Measurements from ENCODE around the gene EXOC6B.

The EXOC6B gene

DNA sequence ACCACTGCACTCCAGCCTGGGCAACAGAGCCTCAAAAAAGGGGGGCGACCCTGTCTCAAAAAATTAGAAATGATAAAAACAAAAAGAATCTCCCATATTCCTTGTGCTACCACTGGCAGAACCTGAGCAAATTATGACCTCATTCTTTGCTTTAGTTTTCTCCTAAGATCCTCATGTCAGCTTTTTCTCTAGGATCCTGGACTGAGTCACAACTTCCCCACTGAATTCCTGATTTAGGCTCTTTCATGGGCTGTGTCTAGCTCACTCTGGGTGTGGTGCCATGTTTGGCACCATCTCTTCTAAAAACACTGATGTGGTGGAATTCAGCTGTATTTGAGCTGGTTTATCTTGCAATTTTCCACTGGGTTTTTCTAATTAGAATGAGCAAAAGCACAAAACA is 37.1 kb downstream of the EXOC6B start:
- no peak for DNase-seq

DNA sequence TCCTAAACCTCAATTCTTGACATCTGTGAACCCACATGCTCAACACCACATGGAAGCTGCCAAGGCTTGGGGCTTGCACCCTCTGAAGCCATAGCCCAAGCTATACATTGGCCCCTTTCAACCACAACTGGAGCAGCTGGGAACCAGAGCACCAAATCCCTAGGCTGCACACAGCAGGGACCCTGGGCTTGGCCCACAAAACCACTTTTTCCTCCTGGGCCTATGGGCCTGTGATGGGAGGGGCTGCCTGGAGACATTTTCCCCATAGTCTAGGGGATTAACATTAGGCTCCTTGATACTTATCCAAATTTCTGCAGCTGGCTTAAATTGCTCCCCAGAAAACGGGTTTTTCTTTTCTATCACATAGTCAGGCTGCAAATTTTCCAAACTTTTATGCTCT is 40.3 kb downstream of the EXOC6B start:
- DNase-seq: no peak

DNA sequence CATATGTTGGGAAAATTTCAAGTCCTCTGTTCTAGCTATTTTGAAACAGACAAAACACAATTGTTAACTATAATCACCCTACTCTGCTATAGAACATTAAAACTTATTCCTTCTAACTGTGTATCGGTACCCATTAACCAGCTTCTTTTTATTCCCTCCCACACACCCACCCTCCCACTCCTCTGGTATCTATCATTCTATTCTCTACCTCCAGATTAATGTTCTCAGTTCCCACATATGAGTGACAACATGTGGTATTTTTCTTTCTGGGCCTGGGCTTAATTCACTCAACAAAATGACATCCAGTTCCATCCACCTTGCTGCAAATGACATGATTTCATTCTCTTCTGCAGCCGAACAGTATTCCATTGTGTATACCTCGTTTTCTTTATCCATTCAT is 43.3 kb downstream of the EXOC6B start:
- DNase-seq: no peak

DNA sequence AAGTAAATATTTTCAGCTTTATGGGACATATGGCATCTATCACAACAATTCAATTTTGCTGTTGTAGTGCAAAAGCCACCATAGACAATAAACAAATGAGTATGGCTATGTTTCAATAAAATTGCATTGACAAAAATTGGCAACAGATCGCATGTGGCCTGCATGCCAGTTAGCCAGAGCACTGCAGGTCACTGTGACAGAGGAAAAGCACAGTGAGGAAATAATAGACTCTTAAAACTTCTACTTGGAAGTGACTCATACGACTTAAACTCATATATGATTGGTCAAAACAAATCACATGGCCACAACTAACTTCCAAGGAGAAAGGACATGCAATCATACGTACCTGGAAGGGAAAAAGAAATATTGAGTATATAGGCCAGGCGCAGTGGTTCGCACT is 44.4 kb downstream of the EXOC6B start:
- no peak for DNase-seq

DNA sequence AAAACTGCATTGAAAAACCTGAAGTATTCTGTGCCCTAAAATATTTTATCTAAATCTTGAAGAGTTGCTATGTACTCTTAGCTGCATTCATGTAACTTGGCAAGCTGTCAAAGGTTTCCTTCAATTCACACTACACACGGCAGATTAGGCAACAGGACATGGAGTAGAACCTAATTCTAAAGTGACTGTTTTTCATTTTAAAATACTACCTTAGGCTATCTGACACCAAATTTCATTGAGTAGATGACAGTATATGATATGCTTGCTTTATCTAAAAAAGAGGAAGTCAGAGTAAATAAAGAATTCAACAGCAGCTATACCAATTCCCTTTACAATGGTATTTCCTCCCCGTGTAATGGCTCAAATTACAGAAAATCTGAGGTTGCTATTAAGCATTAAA is 45.4 kb downstream of the EXOC6B start:
- no peak for DNase-seq

DNA sequence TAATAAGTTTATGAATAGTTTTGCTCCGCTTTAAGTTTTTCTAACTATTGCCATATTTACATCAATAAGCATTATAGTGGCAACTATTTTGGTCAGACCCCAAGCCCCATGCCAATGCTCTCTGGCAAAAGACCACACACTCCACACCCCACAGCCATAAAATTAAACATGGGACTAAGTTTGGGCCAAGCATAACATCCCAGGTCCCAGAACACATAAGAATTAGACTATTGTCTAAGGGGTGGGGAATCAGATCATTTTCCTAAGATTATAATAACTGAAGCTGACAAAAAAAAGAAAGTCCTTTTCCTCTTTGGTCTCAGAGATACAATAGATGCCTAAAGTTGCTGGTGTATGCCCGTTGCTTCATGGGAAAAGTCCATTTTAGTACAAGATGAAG is 46.3 kb downstream of the EXOC6B start:
- no peak for DNase-seq

DNA sequence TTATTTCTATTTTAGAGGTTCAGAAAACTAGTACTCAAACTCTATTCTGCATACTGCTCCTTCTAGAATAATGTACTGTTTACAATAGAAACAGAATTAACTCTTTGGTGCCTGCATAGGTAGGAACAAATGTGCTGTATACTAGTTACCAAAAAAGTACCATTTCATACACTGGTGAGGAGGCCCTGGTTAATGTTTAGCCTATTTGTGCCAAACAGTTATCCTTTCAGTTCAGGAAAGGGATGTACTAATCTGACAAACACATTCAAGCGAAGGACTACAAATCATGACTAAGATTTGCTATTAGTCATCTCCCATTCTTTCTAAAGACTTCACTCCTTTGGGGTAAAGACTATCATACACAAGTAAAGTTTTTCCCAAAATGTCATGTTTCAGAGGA is 47.4 kb downstream of the EXOC6B start:
- DNase-seq: no peak

DNA sequence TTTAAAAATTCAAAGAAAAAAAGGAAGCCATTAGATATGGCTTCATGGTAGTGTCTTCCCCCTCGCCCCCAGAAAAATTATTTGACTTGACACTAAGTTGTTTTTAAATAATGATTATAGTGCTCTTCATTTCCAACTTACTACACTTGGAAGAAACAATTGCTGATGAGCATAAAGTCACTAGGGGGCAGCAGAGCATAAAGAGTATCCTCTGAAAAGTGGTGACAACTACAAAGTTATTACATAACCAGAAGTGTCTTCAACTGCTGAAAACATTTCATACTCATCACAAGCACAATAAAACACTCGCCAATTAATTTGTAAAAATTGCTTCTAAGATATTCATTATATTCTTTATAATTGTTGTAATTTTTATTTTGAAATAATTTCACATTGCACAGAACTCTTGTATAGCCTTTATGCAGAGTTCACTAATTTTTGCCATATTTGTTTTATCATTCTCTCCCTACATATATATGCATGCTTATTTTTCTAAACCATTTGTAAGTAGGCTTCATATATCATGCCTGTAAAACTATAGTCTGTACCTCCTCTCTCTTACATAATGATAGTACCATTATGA is 54.9 kb downstream of the EXOC6B start:
- DNase-seq: peak; percentile 55

DNA sequence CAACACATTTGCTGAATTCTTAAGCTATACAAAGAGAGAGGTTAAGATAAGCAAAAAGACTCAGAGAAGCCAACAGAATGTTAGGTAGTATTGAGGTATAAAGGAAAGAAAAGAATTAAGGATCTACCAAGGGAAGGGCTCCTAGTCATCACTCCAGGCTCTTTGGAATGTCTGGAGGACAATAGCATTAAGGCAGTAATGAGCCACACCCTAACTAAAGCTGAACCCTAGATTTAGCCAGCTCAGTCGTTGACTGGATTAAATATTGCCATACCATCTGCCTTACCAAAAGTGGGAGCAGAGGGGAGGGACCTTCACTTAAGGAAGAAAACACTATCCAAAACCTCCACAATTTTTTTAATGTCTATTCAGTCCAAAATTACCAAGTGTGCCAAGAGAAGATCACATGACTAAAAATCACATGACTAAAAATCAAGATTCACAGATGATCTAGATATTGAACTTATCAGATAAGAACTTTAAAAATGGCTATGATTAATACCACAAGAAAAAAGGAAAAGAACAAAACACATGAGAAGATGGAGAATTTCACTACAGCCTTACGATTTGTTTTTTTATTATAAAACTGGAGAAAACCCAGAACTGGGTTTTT is 59.7 kb downstream of the EXOC6B start:
- no peak for DNase-seq

DNA sequence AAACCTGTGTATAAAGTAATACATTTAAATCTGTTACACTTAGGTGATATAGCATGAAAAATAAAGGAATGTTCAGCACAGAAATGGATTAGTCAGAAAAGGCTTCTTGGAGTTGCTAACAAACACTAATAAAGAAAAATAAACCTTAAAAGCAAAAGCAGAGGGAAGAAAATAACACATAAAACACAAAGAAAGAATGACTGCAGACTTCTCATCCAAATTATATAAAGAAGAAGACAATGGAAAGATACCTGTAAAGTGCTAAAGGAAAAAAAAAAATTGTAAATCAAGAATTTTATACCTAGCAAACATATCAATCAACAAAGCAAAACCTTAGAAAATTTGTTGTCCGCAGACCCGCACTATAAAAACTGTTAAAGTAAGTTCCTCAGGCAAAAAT is 63.6 kb downstream of the EXOC6B start:
- DNase-seq: no peak

DNA sequence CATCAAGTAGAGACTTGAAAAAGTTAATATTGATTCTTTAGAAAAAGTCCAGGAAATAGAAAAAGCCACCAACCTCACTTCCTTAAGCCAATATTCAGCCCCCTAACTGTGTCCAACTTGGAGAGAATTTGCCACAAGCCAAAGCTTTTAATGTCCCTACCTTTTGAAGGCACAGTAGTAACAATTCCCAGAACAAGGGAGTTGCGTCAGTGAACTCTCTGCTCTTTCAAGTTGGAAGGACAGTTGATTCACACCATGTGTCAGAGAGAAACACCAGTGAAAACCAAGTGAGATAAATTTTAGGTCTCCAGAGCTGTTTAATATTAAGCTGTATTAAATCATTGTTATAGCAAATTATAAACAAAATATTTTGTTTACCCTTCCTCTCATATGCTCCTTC is 66.1 kb downstream of the EXOC6B start:
- no peak for DNase-seq

DNA sequence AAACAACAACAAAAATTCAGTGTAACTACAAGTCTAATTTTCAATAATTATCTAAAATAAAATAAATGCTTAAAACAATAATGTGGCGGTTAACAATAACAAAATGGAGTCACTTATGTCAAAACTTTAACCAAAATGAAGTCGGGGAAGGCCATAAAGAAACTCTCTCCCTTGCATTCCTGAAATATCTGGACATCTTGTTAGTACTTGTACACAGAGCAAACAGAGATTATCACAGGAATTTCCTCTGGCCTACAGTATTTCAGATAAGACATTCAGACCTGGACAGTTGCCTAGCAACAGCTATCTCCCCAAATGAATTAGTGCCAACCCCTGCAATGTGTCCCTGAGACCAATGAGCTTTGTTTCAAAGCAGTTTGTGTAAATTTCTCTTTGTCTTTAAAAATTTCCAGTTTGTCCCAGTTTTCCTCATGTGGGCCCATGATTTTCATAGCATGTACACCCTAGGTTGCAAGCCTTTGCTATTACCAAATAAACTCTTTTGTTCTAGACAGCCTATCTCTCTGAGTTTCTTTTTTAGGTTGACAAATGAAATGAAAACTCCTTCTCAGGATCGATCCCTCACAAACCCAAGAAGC is 68.6 kb downstream of the EXOC6B start:
- no peak for DNase-seq

DNA sequence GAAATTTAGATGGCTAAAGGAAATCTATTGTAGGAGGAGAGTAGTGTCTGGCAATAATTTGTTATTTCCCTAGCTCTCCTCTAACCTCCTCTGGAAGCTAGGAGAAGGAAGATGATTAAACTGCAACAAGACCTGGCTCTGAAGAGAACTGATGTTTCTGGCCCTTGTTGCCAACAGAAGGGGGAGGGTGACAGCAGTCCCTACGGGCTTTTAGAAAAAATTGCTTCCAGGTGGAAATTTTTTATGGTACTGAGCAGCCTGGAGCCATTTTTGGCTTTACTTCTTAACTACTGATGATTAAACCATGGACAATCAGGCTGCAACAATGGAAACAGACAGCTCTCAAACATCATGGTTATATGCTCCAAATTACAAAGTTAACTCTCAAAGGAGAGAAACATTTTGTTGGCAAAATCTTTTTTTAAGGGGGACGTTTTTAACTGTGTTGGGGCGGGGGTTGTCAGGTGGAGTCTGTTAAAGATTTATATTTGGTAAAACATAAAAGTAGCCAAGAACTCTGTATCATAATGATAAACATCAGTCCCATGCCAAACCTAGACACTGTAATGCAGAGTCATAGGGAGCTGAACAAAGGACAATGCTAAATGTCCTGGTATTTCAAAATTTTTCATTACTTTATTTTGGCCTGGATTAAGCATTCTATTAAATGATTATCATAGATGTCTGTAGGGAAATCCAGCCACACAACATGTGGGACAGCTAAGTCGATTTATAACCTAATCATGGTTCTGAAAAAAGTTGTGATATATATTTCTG is 70.0 kb downstream of the EXOC6B start:
- peak; percentile 55 for DNase-seq

DNA sequence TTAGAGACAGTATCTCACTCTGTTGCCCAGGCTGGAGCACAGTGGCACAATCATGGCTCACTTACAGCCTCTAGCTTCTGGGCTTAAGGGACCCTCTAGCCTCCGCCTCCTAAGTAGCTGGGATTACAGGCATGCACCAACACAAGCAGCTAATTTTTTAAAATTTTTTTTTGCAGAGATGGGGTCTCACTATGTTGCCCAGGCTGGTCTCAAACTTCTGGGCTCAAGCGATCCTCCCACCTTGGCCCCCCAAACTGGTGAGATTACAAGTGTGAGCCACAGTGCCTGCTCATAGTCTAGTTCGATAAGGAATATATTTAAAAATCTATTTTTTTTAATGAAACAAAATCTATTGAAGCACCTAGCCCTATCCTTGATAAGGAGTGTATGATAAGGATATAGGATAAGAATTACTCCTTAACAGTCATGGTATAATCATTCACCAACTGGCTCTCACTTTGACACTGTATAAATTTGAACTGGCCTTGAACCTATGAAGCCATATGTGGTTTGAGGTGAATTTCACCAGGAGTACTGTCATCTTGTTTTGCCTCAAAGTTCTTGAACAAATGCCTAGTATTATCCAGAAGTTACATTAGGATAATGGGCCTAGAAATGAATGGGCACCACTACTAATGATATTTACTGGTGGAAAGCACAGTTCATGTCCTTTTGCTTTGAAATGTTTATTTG is 71.1 kb downstream of the EXOC6B start:
- no peak for DNase-seq

DNA sequence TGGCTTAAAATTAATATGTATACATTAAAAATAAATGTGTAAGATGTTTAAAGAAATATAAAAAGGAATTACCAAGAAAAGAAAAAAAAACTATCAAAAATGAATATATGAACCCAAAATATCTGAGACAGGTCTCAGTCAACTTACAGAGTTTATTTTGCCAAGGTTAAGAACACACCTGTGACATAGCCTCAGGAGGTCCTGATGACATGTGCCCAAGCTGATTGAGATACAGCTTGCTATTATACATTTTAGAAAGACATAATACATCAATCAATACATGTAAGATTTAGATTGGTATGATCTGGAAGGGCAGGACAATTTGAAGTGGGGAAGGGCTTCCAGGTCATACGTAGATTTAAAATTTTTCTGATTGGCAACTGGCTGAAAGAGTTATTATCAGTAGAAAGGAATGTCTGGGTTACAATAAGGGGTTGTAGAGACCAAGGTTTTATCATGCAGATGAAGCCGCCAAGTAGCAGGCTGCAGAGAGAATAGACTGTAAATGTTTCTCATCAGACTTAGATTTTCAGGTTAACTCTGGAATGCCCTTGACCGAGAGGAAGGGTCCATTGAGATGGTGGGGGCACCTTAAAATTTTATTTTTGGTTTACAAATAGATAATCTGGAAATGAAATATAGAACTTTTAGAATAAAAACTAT is 74.7 kb downstream of the EXOC6B start:
- DNase-seq: no peak

DNA sequence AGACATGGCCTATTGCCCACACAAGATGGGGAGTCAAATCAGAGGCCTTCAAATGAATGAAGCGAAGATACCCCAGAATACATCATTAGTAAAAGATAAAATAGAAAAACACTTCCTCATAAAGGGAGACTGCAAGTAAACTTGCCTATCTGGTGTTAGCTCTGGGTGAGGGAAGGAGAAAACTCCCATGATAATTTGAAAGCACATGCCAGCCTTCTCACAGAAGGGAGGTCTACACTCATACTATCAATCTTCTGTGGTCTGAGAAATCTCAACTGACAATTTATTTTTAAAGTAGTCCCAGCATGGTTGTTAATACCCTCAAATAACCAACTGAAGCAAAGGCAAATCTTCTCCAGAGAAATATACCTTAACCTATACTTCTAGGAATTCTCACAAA is 75.4 kb downstream of the EXOC6B start:
- DNase-seq: no peak

DNA sequence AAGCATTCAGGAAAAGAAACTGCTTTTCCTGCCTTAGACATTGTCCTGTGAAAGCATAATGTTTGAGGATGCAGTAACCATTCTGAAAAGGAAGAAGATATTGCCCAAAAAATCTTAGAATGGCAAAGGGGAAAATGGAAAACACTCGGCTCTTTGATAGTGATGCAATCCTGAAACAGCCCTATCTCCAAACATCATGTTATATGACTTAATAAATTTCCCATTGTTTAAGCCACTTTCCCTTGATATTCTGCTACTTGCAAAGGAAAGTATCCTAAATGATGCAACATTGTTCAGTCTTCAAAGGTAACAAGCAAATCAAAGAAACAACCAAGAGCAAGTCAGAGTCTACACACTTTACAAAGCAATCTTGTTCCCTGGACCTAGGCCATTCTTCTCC is 78.5 kb downstream of the EXOC6B start:
- no peak for DNase-seq

DNA sequence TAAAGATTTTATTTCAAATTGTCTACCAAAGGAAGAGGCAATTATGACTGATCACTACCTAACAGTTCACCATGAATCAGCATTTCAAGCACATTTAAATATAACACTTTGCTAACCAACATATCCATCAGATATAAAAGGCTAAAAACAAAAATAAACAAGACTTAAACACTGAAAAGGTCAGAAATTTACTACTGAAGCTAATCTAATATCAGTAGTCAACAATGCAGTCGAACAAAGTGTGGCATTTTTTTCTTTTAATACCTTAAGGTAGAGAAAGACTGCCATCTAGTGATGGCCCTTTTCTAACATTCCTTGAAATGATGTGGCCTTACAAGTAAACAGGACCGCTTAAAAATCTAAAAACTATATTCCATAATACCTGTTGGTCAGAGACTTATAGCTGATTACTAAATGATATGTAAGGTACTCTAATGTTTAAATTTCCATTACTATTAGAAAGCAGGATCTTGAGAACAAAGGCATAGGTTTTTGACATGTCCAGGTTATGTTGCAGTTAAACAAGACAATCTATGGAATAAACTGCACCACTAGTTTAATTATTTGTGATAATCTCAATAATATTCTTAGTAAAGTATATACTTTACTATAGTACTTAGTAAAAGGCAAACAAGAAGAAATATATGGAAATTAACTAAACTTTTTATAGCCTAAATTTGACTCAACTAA is 80.0 kb downstream of the EXOC6B start:
- DNase-seq: no peak

DNA sequence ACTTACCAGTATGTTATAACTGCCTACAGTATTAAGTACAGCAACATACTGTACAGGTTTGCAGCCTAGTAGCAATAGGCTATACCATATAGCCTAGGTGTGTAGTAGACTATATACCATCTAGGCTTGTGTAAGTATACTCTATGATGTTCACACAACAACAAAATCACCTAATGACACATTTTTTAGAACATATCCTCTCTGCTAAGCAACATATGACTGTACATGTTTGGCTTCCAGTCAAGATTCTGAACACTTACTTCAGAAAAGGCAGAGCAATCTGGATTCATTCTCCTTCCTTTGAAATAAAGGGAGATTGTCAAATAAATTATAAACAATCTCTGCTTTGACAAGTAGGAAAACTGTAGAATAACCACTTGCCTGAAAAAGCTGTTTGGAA is 81.8 kb downstream of the EXOC6B start:
- DNase-seq: no peak

DNA sequence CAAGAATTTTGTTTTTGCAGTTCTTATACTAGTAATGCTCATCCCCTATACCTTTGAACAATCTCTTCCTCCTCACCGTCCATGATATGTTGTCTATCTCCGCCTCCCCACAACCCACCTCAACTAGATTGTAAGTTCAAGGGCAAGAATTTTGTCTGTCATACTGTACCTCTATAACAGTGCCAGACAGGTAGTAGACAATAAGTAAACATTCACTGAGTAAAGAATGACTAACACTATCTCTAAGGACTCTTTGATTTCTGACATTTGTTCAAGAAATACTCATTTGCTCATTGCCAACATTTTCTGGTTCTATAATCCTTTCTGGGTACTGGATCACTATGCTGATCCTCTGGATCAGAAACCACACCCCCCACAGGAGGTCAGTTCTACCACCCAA is 82.4 kb downstream of the EXOC6B start:
- no peak for DNase-seq

DNA sequence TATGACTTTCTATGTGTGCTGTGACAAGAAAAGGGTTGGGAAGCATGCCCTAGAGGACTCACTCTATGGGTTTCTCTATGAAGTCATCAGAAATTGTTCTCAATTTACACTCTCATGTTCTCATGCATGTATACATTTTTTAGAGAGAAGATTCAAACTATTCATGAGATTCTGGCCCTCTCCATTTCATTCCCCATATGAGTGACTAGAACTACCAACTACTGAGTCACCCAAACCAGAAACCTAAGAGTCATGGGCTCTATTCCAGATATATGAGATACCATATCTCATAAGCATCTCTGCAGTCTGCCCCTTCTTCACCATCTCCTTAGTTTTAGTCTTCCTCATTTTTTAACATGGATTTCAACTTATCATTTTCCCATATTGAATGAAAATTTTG is 87.7 kb downstream of the EXOC6B start:
- DNase-seq: no peak

DNA sequence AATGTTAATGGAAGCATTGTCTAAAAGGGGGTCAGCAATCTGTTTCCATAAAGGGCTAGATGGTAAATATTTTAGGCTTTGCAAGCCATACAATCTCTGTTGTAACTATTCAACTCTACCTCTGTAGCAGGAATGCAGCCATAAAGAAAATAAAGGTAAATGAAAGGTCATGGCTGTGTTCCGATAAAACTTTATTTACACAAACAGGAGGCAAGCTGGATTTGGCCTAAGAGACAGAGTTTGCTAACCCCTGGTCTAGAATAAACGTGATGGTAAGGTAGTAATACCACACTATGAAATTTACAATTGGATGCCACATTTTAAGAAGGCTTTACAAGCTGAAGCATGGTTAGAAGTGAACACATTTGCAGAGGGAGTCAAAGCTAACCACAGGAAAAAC is 91.4 kb downstream of the EXOC6B start:
- DNase-seq: no peak
